ENCODE results near the gene CNGB1.

GRCh38 chr16:57906382-57907316 lies 64.3 kb downstream of the CNGB1 start:
- TF ChIP-seq POLR2A (IDR thresholded peaks at IDR 0.05; ENCODE audit: borderline replicate concordance, extremely low read depth, insufficient read depth, insufficient read length), result no peak
- peak in 2 of 3 experiments; percentile 12 to 30; a peak in 3 of 6 replicates for TF ChIP-seq CTCF (IDR thresholded peaks at IDR 0.05 in 2 of 3, conservative IDR thresholded peaks at IDR 0.05 in 1 of 3; ENCODE audit: borderline replicate concordance in 1 of 3, insufficient read depth in 1 of 3, low read depth in 2 of 3, low read length in 2 of 3)
- TF ChIP-seq EZH2 (IDR thresholded peaks at IDR 0.05), result no peak
- no peak for TF ChIP-seq POLR2AphosphoS5 (IDR thresholded peaks at IDR 0.05; ENCODE audit: low read depth, low read length)
- no peak for TF ChIP-seq CBX3 (IDR thresholded peaks at IDR 0.05; ENCODE audit: low read depth)
- TF ChIP-seq EZH2phosphoT487 (IDR thresholded peaks at IDR 0.05; ENCODE audit: borderline replicate concordance), result no peak
- TF ChIP-seq YY1 (IDR thresholded peaks at IDR 0.05; ENCODE audit: extremely low read depth, insufficient replicate concordance, low read depth, low read length), result no peak
- TF ChIP-seq FOSL1 (IDR thresholded peaks at IDR 0.05; ENCODE audit: low read depth), result no peak

Data from HCT116 (cell line).